GM18951 (cell line): Measurements from ENCODE around the gene TRAPPC2L.

Experiments
- POLR2A ChIP-seq: IDR thresholded peaks from 4 replicates; pipeline ENCODE4 v1.6.1; 2011; ENCODE audit warnings: mild to moderate bottlenecking; ENCODE audit not compliant: insufficient read length, insufficient read depth; ENCODE audit errors: extremely low read depth
- in situ Hi-C: fragments of 300-500 bp; cut with MboI; formaldehyde crosslinking; loops from one replicate; pipeline ENCODE4 v1.12.0; 2022; ENCODE audit warnings: low sequenced_read_pairs, mixed read lengths, inconsistent platforms; ENCODE audit not compliant: unreplicated experiment

The TRAPPC2L gene

GRCh38 chr16:88813269-88814143, 43.4 kb upstream of the TRAPPC2L start:
- in situ Hi-C loops: loop anchor here (25.0 kb wide), 1 partner anchor 399 kb away; the partner anchor contains the start of genes SLC22A31 and ZNF778
- TF ChIP-seq POLR2A: no peak

GRCh38 chr16:88814144-88814502, 42.8 kb upstream of the TRAPPC2L start:
- in situ Hi-C loops: loop anchor here (25.0 kb wide), 1 partner anchor 398 kb away; the partner anchor contains the start of genes SLC22A31 and ZNF778

GRCh38 chr16:88815227-88815626, 41.7 kb upstream of the TRAPPC2L start:
- no peak for TF ChIP-seq POLR2A
- in situ Hi-C loops: loop anchor here (25.0 kb wide), 1 partner anchor 397 kb away; the partner anchor contains the start of genes SLC22A31 and ZNF778

More at GRCh38 chr16:88814144-88814502, 42.8 kb upstream of the TRAPPC2L start:
- no peak for TF ChIP-seq POLR2A

GRCh38 chr16:88815901-88816589, 40.9 kb upstream of the TRAPPC2L start:
- no peak for TF ChIP-seq POLR2A
- in situ Hi-C loops: loop anchor here (25.0 kb wide), 1 partner anchor 396 kb away; the partner anchor contains the start of genes SLC22A31 and ZNF778

- no peak for TF ChIP-seq POLR2A
Measured at GRCh38 chr16:88816736-88817535, 40.0 kb upstream of the TRAPPC2L start.

GRCh38 chr16:88817785-88818574, 38.9 kb upstream of the TRAPPC2L start:
- TF ChIP-seq POLR2A: no peak
- in situ Hi-C loops: loop anchor here (25.0 kb wide), 1 partner anchor 394 kb away; the partner anchor contains the start of genes SLC22A31 and ZNF778

More at GRCh38 chr16:88816736-88817535, 40.0 kb upstream of the TRAPPC2L start:
- in situ Hi-C loops: loop anchor here (25.0 kb wide), 1 partner anchor 395 kb away; the partner anchor contains the start of genes SLC22A31 and ZNF778

- in situ Hi-C loops: loop anchor here (25.0 kb wide), 1 partner anchor 394 kb away; the partner anchor contains the start of genes SLC22A31 and ZNF778
- no peak for TF ChIP-seq POLR2A
Measured at GRCh38 chr16:88818575-88818874, 38.4 kb upstream of the TRAPPC2L start.

- no peak for TF ChIP-seq POLR2A
- in situ Hi-C loops: loop anchor here (25.0 kb wide), 1 partner anchor 393 kb away; the partner anchor contains the start of genes SLC22A31 and ZNF778
Measured at GRCh38 chr16:88819126-88819525, 37.8 kb upstream of the TRAPPC2L start.

GRCh38 chr16:88820385-88821025, 36.4 kb upstream of the TRAPPC2L start:
- no peak for TF ChIP-seq POLR2A
- in situ Hi-C loops: loop anchor here (25.0 kb wide), 1 partner anchor 392 kb away; the partner anchor contains the start of genes SLC22A31 and ZNF778

GRCh38 chr16:88821168-88821850, 35.6 kb upstream of the TRAPPC2L start:
- in situ Hi-C loops: loop anchor here (25.0 kb wide), 1 partner anchor 391 kb away; the partner anchor contains the start of genes SLC22A31 and ZNF778
- no peak for TF ChIP-seq POLR2A
